NCI-H748 (cell line): ENCODE data around the gene CCDC138.

Experiments
- DNase-seq: peaks from one replicate; lab custom pipeline; 2025; ENCODE audit not compliant: unreplicated experiment; lab: John Stamatoyannopoulos, UW

The CCDC138 gene

DNA sequence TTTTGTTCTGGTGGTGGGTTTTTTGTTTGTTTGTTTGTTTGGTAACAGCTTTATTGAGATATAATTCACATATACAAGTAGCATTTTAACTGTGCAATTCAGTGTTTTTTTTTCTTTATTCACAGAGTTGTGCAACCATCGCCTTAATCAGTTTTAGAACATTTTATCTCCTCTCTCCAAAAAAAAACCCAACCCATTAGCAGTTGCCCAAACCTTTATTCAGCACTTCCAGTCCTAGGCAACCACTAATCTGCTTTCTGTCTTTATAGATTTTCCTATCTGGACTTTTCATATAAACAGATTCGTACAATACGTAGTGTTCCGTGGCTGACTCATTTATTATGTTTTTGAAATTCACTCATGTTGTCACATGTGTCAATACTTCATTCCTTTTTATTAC, 38.7 kb downstream of the CCDC138 start:
- no peak for DNase-seq

DNA sequence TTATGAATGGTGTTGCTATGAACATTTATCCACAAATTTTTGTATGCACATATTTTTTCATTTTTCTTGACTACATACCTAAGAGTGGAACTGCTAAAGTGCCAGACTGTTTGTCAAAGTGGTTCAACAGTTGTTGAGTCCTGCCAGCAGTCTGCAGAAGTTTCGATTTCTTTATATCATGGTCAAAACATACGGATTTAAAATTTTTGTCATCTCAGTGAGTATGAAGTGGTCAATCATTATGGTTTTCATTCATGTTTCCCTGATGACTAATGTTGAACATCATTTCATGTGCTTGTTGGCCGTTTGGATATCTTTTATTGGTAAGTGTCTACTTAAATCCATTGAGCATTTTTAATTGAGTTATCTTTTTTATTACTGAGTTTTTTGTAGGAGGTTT, 39.2 kb downstream of the CCDC138 start:
- DNase-seq: no peak

DNA sequence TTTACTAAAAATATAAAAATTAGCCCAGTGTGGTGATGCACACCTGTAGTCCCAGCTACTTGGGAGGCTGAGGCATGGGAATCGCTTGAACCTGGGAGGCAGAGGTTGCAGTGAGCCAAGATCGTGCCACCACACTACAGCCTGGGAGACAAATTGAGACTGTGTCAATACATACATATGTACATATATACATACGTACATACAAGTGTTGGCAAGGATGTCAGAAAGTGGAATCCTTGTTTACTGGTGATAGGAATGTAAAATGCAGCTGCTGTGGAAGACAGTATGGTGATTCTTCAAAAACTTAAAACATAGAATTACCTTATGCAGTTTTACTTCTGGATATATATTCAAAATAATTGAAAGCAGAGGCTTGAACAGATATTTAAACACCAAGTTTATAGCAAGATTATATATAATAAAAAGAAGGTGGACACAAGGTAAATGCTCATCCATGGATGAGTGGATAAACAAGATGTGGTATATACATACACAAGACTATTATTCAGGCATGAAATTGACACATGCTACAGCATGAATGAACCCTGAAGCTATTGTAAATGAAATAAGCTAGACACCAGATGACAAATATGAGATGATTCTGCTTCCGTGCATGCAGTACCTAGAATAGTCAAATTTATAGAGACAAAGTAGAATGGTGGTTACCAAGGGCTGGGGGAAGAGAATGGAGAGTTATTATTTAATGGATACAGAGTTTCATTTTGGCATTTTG, 43.2 kb downstream of the CCDC138 start:
- no peak for DNase-seq

- DNase-seq: no peak
These were observed 46.6 kb downstream of the CCDC138 start for GRCh38 chr2:108833219-108833618.

DNA sequence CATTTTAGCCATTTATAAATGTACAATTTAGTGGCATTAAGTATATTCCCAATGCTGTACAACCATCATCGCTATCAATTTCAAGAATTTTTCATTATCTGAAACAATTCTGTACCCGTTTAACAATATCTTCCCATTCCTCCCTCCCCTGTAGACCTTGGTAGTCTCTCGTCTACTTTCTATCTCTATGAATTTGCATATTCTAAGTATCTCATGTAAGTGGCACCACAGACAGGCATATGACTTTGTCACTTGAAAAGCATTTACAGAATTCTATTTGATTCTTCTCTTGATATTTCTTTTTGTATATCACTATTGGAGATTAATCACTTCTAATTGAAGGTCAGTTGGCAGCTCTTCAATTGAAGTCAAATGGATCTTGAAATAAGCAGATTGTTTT, 48.0 kb downstream of the CCDC138 start:
- no peak for DNase-seq

DNA sequence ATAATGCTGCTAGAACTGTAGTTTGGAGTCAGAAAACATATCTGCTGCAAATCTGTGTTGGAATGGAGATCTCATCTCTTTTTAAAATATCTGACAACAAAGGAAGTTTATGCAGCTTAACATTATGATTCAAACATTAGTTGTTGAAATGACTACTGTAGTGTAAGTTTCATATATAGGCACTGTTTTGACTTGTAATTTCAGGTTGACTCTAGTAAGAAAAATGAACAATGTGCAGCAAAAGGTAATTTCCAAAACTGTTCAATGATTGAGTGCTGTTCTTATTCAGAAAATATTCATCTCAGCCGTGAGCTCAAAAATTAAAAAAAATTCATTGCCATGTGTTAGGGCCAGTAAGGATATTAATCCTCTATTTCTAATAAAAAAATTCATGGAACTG, 48.5 kb downstream of the CCDC138 start:
- no peak for DNase-seq

DNA sequence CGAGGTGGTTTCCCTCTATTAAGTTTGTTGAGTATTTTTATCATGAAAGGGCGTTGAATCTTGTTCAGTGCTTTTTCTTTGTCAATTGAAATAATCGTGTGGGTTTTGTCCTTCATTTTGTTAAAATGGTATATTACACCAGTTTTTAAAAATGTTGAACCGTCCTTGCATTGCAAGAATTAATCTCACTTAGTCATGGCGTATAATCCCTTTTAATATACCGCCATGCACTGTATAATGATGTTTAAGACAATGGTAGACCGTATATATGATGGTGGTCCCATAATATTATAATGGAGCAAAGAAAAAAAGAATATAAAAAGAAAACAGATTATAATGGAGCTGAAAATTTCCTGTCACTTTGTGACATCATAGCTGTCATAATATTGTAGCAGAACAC, 50.6 kb downstream of the CCDC138 start:
- no peak for DNase-seq

DNA sequence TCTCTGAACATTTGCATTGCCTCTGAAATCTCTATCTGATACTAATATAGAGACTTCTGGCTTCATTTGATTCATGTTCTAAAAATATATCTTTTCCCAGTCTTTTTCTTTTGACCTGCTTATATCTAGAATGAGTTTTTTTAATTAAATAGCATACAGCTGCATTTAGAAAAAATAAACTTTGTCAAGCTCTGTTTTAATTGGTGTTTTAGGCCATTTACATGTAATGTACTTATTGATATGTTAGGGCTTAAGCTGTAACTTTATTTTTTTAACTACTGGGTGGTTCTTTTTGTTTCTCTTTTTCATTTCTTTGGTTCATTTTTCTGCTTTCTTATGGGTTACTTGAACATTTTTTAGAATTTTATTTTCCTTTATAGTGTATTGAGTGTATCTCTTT, 54.9 kb downstream of the CCDC138 start:
- no peak for DNase-seq

GRCh38 chr2:108845923-108846322, 59.4 kb downstream of the CCDC138 start:
- DNase-seq: no peak

DNA sequence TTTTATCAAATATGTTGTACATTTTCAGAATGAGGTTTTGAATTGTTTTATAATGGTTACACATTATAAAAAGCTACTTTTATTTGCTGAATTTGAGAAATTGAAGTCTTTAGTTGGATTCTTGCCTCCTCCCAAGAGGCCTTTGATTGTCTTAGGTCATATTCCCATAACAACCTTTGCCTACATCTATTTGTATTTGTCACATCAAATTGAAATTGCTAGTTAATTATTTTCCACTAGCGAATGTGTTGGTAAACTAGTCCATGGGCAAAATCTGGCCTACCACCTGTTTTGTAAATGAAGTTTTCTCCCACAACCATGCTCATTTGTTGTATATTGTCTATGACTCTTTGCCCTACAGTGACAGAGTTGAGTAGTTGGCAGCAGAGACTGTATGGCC, 60.4 kb downstream of the CCDC138 start:
- peak; percentile 0 for DNase-seq

DNA sequence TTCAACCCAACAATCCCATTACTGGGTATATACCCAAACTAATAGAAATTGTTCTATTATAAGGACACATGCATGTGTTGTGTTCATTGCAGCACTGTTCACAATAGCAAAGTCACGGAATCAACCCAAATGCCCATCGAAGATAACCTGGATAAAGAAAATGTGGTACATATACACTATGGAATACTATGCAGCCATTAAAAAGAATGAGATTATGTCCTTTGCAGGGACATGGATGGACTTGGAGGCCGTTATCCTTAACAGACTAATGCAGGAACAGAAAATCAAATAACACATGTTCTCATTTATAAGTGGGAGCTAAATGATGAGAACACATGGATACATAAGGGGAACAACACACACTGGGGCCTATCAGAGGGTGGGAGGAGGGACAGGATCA, 65.8 kb downstream of the CCDC138 start:
- no peak for DNase-seq

DNA sequence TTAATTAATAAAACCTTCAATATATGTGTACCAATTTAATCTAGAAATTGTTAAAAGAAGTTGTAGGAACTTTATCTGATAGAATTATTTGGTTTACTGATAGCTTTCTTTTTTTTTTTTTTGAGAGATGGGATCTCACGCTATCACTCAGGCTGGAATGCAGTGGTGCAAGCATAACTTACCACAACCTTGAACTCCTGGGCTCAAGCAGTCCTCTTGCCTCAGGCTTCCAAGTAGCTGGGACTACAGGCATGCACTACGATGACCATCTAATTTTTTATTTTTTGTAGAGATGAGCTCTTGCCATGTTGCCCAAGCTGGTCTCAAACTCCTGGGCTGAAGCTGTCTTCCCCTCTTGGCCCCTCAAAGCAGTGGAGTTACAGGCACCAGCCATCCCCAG, 66.8 kb downstream of the CCDC138 start:
- no peak for DNase-seq

DNA sequence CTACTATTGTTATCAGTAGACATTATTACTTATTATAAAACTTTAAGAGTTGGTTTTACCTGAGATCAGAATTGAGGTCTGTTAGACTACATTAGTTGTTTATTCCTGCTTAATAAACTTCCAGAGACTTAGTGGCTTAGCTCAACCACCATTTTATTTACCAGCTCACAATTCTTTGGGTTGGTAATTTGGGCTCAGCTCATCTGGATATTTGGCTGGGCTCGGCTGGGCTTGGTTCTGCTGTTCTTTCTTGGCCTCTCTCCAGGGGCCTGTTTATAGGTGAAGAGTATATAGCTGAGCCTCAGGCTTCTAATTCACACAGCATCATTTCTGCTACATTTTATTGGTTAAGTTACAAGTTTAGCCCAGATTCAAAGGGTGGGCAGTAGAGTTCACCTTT, 67.9 kb downstream of the CCDC138 start:
- no peak for DNase-seq

DNA sequence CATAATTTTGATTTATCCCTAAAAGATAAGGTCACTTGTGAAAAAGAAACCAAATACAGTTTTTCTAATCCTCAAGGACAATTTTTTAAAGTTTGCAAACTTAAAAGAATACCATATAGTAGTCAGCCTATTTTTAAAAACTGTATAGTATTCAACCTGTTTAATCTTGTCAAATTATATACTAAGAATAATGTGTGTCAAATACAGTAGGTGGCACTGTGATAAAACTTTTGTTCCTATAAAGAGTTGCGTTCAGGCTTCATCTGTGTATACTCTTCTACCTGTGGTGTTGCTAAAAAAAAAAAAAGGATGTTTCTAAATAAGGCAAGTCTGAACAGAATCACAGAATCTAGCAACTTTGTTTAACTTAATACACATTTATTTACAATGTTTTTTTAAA, 68.6 kb downstream of the CCDC138 start:
- DNase-seq: peak; percentile 12

- DNase-seq: no peak
These were observed 72.3 kb downstream of the CCDC138 start for GRCh38 chr2:108858894-108859293.

DNA sequence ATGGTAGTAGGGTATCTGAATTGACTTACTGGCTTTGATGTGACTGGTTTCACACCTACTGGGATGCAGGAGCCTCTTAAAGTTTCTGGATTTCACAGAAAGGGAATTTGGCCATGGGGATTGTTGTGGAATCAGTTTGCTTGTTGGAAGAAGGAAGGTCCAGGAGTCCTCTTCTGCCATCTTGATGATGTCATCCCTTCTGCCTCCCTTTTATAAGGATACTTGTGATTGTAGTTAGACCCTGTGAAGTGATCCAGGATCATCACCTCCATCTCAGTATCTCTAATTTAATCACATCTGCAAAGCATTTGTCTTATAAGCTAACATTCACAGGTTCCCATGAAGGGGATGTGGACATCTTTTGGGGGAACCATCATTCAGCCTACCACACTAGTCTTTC, 79.5 kb downstream of the CCDC138 start:
- no peak for DNase-seq

GRCh38 chr2:108868911-108869310, 82.3 kb downstream of the CCDC138 start:
- no peak for DNase-seq

GRCh38 chr2:108869542-108869941, 83.0 kb downstream of the CCDC138 start:
- DNase-seq: no peak

DNA sequence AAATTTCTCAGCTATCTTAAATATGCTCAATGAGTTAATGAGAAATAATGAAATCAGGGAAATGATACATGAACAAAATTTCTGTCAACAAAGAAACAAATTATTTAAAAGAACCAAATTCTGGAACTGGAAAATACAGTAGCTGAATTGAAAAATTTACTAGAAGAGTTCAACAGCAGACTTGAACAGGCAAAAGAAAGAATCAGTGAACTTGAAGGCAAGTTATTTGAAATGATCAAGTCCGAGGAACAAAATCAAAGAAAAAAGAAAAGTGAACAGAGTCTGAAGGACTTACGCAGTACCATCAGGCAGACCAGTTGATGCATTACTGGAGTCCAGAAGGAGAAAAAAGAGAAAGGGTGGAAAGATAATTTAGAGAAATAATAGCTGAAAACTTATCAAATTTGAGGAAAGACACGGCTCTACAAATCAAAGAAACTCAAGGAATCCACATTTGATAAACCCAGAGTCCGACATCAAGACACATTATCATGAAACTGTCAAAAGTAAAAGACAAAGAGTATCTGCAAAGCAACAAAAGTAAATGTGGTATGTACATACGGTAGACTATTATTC, 83.6 kb downstream of the CCDC138 start:
- no peak for DNase-seq

DNA sequence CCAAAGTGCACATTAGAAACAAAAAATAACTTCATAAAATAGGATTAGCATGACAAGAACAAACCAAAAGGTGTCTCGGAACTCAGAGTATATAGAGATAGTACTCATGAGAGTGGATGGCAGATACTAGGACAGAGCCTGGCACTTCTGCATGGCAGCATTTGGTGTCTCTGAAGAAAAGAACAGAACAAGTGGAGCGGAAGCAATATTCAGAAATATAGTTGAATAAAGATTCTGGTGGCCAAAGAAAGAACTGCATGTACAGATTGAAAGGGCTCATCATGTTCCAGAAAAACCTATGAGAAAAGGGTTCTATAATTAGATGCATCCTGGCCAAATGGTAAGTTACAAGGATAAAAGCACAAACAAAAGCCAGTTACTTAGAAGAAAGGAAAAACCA, 90.9 kb downstream of the CCDC138 start:
- DNase-seq: no peak

DNA sequence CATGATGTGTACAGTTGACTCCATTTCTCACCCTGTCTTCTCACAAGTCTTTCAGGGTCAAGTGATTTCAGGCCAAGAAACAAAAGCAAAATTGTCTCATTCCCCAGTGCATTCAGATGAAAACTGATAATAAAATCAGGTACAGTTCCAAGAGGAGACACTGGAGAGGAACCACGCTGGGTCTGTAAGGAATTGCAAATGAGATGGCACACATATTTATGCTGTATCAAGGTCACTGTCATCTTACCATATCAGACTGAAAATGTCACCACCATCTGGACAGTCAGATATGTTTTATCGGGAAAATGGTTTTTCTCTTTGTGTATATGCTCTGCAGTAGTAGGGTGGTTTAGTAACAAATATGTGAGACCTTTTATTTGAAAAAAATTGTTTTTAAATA, 91.7 kb downstream of the CCDC138 start:
- no peak for DNase-seq

- peak; percentile 9 for DNase-seq
These were observed 98.0 kb downstream of the CCDC138 start for GRCh38 chr2:108884619-108885018.

DNA sequence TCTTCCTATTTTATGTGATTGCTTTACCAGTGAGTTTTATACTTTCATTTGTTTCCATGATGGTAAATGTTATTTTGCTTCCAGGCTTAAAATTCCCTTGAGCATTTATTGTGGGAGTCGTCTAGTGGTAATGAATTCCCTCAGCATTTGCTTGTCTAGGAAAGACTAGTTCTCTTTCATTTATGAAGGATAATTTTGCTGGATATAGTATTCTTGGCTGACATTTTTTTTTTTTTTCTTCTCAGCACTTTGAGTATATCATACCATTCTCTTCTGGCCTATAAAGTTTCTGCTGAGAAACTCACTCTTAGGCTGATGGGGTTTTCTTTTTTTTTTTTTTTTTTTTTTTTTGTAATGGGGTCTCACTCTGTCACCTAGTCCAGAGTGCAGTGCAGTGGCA, 103.3 kb downstream of the CCDC138 start:
- no peak for DNase-seq
